Stimulated activated CD8-positive, alpha-beta memory T cell treated with anti-CD3 and anti-CD28 coated beads, Interleukin-12 subunit alpha, Interleukin-12 subunit beta, amount 100 ng/mL, for 24 hours (primary cell): ENCODE data around the gene SCYGR6.
"Not testable (repeated sequence)": the region's sequence is repeated elsewhere in the genome, so short reads cannot be mapped to it uniquely, and the experiment has no call there.

ENCODE experiments used
- DNase-seq: peaks from one replicate; pipeline ENCODE4 v3.0.0-alpha.2; 2020; ENCODE audit errors: extremely low read depth

SCYGR6 gene

GRCh38 chr2:227724394-227725039 lies at the start of gene SCYGR6:
Gene SCYGR6 (minus strand): TSS chr2:227724757. CDS start chr2:227724757, 0 bp downstream.
- DNase-seq = no peak

GRCh38 chr2:227774011-227774624 lies 49.6 kb upstream of the SCYGR6 start:
- no peak for DNase-seq

GRCh38 chr2:227772932-227773331 lies 48.4 kb upstream of the SCYGR6 start:
- DNase-seq = no peak

- no peak for DNase-seq
These were observed 47.7 kb upstream of the SCYGR6 start for GRCh38 chr2:227772197-227772661.

- no peak for DNase-seq
These were observed 43.3 kb upstream of the SCYGR6 start for GRCh38 chr2:227767830-227768229.

- no peak for DNase-seq
These were observed 41.9 kb upstream of the SCYGR6 start for GRCh38 chr2:227766373-227766883.

- no peak for DNase-seq
These were observed 41.3 kb upstream of the SCYGR6 start for GRCh38 chr2:227765788-227766372.

- no peak for DNase-seq
These were observed 37.4 kb upstream of the SCYGR6 start for GRCh38 chr2:227761740-227762476.

- no peak for DNase-seq
These were observed 35.0 kb upstream of the SCYGR6 start for GRCh38 chr2:227759411-227760118.

- not testable (repeated sequence) for DNase-seq
These were observed 31.7 kb upstream of the SCYGR6 start for GRCh38 chr2:227756261-227756660.

GRCh38 chr2:227748079-227748478 lies 23.5 kb upstream of the SCYGR6 start:
- DNase-seq = no peak

GRCh38 chr2:227745594-227745993 lies 21.0 kb upstream of the SCYGR6 start, which contains the start of gene SCYGR8:
Gene SCYGR8 (plus strand): TSS chr2:227745894. CDS start chr2:227745894, 0 bp downstream.
- DNase-seq = no peak

GRCh38 chr2:227740705-227741104 lies 16.1 kb upstream of the SCYGR6 start:
- not testable (repeated sequence) for DNase-seq

- DNase-seq = no peak
These were observed 14.8 kb upstream of the SCYGR6 start for GRCh38 chr2:227739351-227739750.

- DNase-seq = no peak
These were observed 3.5 kb upstream of the SCYGR6 start, which contains the start of gene SCYGR7 for GRCh38 chr2:227728035-227728434. Gene SCYGR7 (plus strand): TSS chr2:227728335. CDS start chr2:227728335, 0 bp downstream.

GRCh38 chr2:227722821-227723220 lies 1.7 kb downstream of the SCYGR6 start:
- DNase-seq = not testable (repeated sequence)

- no peak for DNase-seq
These were observed 3.9 kb downstream of the SCYGR6 start for GRCh38 chr2:227720680-227721079.

GRCh38 chr2:227719641-227720040 lies 4.9 kb downstream of the SCYGR6 start:
- no peak for DNase-seq

GRCh38 chr2:227717687-227718567 lies 6.6 kb downstream of the SCYGR6 start, which contains the start of gene SLC19A3:
Gene SLC19A3 (minus strand): TSS chr2:227718028. CDS start chr2:227702318, 15,710 bp downstream.
- no peak for DNase-seq

GRCh38 chr2:227716501-227716900 lies 8.1 kb downstream of the SCYGR6 start:
- DNase-seq = no peak
